NCI-H82 (cell line): Measurements from ENCODE around the gene S100A7A.
"Not testable (repeated sequence)": the region's sequence is repeated elsewhere in the genome, so short reads cannot be mapped to it uniquely, and the experiment has no call there.

ENCODE experiments used
- DNase-seq: peaks from one replicate; lab custom pipeline; 2025; lab: John Stamatoyannopoulos, UW

The S100A7A gene

DNA sequence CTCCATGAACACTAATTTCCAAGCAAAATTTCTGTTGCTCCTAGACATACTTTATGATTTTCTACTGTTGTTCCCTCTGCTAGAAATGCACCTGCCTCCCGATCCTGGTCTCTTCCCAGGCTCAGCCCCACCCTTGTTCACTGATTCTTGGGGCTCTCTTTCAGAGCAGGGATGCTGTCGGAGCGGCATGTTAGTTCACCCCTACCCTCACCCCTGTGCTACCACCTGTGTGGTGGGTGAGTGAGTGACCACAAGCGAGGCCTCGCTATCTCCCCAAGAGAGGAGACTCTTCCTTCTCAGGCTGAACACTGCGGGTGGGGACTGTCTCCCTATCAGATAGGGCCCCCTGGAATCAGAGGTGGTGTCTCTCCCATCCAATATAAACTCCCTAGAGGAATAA is 20.5 kb upstream of the S100A7A start:
- no peak for DNase-seq

GRCh38 chr1:153396461-153396860 is 19.9 kb upstream of the S100A7A start:
- no peak for DNase-seq

- peak; percentile 86 for DNase-seq
These were observed 19.0 kb upstream of the S100A7A start for GRCh38 chr1:153397051-153397923.

DNA sequence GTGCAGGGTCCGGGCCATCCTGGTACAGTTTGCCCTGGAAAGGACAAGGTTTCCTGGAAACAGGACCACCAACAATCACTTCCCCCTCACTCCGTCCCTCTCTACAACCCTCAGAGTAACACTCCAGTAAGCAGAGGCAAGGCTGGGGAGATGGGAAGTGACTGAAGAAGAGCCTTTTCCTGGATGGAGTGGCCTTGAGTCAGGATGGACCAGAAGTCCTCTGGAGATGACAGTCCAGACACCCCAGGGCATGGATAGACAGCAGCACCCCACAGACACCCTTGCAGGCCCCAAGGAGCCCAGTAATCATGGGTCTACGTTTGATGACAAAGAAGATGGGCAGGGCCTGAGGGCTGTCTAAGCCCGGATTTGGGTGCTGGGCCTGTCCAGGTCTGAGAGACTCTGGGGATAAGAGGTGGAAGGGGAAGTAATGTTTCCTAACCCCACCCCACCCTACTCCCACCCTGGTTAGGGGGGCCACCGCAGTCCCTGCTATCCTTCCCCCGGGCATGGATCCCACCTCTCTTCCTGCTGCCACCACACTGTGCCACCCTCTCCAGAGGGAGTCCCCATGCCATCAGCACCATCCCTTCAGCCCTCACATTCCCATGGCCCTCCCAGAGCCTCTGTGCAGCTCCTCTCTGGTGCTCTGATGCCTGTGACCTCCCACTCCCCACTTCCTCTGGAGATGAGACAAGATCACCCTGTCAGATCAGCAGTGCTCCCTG is 18.2 kb upstream of the S100A7A start:
- no peak for DNase-seq

GRCh38 chr1:153399401-153400055 is 16.8 kb upstream of the S100A7A start:
- DNase-seq = no peak

DNA sequence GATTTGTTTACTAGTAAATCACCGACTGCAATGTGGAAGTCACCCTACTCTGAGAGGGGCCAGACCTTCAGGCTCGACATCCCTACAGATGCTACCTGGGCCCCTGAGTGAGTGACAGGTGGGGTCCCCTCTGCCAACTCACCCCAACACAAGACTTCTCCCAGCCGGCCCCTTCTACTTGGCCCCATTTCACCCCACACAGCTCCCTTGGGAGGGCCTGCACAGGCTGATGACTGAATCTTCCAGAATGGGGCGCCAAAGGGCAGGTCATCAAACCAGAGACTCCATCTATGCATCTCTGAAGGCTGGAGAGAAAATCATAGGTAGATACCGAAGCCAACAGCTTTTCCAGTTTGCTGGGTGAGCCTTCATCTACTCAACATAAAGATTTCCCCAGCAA is 16.1 kb upstream of the S100A7A start:
- DNase-seq = peak; percentile 54

DNA sequence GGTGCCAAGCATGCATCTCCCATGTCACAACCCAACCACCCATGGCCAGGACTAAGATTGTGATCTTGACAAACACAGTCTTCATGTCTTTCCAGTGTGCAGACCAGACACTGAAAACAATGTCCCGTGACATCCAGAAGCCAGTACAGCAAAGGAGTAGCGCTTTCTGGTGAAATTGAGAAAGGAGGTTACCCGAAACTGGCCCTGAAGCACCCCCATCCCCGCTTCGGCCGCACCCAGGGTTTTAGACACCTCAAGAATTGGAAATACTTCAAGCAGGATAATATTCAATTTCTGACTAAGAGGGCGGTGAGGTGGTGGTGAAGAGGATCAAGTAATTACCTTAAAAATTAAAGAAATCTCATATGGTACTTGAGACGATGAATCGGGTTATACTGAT is 14.9 kb upstream of the S100A7A start:
- DNase-seq = no peak

DNA sequence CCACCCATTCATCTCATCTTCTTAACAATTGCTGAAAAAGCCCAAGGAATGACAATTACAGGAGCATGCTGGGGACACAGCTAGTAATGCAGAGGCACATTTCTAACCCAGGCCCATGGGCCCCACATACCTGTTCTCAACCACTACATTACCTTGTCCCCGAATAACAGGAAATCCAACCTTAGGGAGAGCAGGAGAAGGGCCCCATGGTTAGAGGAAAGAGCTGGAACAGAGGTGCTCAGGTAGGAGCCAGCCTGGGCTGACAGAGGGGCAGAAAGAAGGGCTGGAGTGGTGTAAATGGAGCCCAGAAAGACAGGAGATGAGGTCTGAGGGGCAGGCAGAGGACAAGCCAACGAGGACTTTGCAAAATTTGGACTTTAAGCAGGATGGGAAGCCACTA is 14.1 kb upstream of the S100A7A start:
- no peak for DNase-seq

GRCh38 chr1:153403421-153404085 is 12.8 kb upstream of the S100A7A start:
- DNase-seq = no peak

- DNase-seq = no peak
These were observed 12.2 kb upstream of the S100A7A start for GRCh38 chr1:153404086-153404635.

DNA sequence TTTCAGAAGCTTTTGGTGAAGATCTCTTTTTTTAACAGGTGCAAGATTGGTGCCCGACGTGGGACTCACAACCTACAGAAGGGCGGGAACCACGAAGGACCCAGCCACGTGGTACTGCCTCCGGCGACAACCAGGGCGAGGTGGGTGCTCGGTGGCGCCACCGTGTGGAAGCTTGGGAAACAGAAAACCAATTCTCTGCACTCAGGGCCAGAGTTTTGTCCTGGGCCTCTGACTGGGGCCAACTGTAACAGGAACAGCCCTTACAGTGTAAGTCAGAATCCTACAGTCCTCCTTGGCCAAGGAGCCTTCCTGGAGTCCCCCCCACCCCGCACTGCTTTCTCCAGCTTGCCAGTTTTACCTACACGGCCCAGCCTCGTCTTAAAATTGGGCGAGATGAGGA is 11.6 kb upstream of the S100A7A start:
- peak; percentile 58 for DNase-seq

DNA sequence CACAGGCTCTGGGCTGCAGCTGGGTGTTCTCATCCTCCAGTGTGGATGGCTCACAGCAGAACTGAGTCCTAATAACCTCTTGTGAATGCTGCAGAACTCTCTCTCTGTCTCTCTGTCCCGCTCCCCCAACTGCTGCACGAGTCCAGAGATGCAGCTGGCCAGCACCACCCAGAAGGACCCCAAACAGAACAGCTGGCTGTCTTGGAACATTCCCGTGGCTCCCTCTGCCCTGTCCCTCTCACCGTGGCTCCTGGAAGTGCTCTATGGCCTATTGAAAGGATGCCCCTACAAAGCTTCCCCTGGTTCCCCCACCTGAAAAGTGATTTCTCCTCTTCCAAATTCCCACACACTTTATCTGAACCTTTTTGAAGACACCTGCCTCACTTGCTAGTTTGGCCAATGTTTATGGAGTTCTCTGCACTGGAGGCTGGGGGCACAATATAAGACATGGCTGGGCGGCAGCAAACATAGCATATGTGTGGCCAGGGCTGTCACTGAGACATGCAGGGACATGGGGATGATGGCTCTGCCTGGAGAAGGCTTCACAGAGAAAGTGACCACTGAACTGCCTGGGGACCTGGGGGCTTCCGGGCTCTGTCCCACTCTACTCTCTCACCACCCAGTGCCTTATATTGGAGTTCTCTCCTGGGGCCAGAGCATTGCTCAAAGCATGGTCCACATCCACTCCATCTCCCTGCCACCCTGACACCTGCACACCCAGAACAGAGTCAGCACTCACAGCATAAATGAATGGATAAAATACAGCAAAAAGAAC is 10.3 kb upstream of the S100A7A start:
- not testable (repeated sequence) for DNase-seq

- not testable (repeated sequence) for DNase-seq
These were observed 9.0 kb upstream of the S100A7A start for GRCh38 chr1:153407274-153407673.

- DNase-seq = not testable (repeated sequence)
These were observed 2.4 kb upstream of the S100A7A start for GRCh38 chr1:153413961-153414360.

GRCh38 chr1:153417136-153417888 is 992 bp downstream of the S100A7A start:
- DNase-seq = no peak

- DNase-seq = not testable (repeated sequence)
These were observed 2.6 kb downstream of the S100A7A start for GRCh38 chr1:153418758-153419435.

- DNase-seq = not testable (repeated sequence)
These were observed 3.1 kb downstream of the S100A7A start for GRCh38 chr1:153419436-153419793.

DNA sequence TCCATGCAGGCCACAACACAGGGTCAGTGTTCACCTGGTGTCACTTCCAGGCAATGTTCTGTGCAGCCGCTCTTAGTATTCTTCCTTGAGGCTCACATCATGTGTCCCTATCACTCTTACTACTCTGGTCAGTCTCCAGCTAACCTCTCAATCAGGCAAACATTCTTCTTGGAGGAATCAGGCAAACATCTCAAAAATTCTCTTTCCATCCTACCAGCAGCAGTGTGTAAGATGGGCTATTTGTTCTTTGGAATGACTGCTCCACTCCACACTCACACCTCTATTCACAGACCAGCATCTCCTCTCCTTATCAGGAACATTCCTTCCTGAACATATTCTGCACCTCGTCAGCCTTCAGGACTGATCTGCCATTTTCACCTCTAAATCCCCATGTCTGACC is 4.0 kb downstream of the S100A7A start:
- no peak for DNase-seq

- peak; percentile 46 for DNase-seq
These were observed 6.2 kb downstream of the S100A7A start for GRCh38 chr1:153422450-153423068.
